Fibroblast of lung (primary cell): ENCODE measurements around the gene KLHL20.
"Not testable (repeated sequence)": the region's sequence is repeated elsewhere in the genome, so short reads cannot be mapped to it uniquely, and the experiment has no call there.

Experiments
- EZH2 ChIP-seq: IDR thresholded peaks from 2 replicates; pipeline ENCODE4 v1.5.1; 2012; ENCODE audit warnings: low read length, control low read depth, mild to moderate bottlenecking; ENCODE audit errors: missing control alignments
- TF ChIP-seq, protein P1 (sequence below), 2 donors: IDR thresholded peaks in 1 of 2; conservative IDR thresholded peaks in 1 of 2; 1 replicate in 1 of 2; 2 replicates in 1 of 2; pipeline ENCODE4 v1.5.1; 2011 to 2012; ENCODE audit warnings: low read length in 2 of 2, control low read depth in 1 of 2, inconsistent platforms in 1 of 2, low read depth in 1 of 2, mild to moderate bottlenecking in 1 of 2

DNA sequence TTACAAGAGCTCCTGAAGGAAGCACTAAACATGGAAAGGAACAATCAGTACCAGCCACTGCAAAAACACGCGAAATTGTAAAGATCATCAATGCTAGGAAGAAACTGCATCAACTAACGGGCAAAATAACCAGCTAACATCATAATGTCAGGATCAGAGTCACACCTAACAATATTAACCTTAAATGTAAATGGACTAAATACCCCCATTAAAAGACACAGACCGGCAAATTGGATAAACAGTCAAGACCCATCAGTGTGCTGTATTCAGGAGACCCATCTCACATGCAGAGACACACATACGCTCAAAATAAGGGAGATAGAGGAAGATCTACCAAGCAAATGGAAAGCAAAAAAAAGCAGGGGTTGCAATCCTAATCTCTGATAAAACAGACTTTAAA, 98.9 kb downstream of the KLHL20 start:
- TF ChIP-seq, protein P1, sequence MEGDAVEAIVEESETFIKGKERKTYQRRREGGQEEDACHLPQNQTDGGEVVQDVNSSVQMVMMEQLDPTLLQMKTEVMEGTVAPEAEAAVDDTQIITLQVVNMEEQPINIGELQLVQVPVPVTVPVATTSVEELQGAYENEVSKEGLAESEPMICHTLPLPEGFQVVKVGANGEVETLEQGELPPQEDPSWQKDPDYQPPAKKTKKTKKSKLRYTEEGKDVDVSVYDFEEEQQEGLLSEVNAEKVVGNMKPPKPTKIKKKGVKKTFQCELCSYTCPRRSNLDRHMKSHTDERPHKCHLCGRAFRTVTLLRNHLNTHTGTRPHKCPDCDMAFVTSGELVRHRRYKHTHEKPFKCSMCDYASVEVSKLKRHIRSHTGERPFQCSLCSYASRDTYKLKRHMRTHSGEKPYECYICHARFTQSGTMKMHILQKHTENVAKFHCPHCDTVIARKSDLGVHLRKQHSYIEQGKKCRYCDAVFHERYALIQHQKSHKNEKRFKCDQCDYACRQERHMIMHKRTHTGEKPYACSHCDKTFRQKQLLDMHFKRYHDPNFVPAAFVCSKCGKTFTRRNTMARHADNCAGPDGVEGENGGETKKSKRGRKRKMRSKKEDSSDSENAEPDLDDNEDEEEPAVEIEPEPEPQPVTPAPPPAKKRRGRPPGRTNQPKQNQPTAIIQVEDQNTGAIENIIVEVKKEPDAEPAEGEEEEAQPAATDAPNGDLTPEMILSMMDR (conservative IDR thresholded peaks at IDR 0.05 in 1 of 2, IDR thresholded peaks at IDR 0.05 in 1 of 2; ENCODE audit: low read depth in 1 of 2, low read length in 2 of 2) = not testable (repeated sequence)
- TF ChIP-seq EZH2 = not testable (repeated sequence)
